GM19397 (cell line): ENCODE data around the gene ADCY10.

Experiments
- ATAC-seq: cut with Tn5 transposase; IDR thresholded peaks from one replicate; pipeline ENCODE4 v1.9.1; 2021; ENCODE audit warnings: mild to moderate bottlenecking, moderate library complexity; ENCODE audit not compliant: unreplicated experiment

The ADCY10 gene

DNA sequence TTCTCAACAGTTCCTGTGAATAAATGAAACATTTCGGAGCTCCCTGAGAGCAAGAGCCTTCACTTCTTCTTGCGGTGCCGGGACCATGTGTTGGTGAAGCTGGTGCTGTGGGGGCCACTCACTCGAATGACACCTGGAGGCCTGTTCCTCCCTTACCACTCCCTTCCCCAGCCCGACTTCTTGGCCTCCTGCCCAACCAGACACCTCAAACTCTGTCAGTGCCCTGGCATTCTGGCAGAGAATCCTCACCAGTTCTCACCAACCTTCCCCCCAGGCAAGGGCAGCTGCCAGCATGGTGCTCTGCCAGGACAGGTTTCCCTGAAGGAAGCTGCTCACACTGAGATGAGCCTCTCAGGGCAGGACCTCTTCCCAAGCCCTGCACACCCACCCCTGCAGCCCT, 123.8 kb downstream of the ADCY10 start:
- no peak for ATAC-seq

GRCh38 chr1:167789501-167789900, 124.4 kb downstream of the ADCY10 start:
- ATAC-seq, result no peak

DNA sequence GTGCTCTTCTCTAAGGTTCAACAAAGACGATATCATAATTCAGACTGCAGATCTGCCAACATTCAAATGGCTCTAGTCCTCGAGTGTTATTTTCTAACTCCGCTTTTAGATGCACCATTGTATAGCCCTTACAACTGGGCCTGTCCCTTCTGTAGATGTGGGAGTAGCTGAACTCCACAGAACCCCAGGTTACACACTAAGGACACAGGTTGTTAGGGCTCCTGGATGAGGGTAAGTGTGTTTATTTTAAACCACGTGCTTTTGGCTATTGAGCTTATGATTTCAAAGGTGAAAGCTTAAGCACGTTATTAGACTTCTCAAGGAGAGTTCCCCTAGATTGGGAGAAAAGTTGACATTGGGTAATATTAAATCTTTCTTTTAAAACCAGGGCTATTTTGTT, 127.4 kb downstream of the ADCY10 start:
- ATAC-seq, result no peak

- ATAC-seq, result no peak
Measured at GRCh38 chr1:167784876-167785550, 128.9 kb downstream of the ADCY10 start.

DNA sequence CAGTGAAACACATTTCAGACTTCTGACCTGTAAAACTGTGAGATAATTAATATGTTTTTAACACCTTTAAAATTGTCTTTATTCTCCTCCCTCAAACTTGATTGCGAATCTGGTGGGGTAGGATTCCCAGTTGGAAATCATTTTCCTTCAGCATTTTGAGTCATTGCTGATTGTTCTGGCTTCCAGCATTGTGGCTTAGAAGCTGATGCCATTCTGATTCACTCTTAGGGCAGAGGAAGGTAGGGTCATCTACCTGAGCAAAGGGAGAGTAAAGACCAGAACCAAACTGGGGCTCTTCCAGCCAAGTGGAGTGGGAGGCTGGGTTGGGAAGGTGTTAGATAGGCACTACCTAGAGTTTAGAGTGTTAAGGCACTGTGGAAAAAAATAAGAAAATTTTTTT, 131.0 kb downstream of the ADCY10 start:
- no peak for ATAC-seq

DNA sequence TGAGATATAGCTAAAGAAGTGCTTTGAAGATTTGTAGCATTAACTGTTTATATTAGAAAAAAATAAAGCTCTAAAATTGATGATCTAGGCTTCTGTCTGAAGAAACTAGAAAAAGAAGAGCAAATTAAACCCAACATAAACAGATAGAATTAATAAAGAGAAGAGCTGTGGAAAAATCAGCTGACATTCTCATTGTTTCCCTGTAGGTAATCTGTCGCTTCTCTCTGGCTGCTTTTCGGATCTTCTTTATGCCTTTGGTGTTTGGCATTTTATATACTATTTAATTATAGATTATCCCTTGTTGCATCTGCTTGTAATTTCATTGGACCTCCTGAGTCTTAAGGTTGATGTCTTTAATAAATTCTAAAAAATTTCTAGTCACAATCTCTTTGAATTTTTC, 132.4 kb downstream of the ADCY10 start:
- no peak for ATAC-seq

GRCh38 chr1:167777269-167777650, 136.7 kb downstream of the ADCY10 start:
- no peak for ATAC-seq

DNA sequence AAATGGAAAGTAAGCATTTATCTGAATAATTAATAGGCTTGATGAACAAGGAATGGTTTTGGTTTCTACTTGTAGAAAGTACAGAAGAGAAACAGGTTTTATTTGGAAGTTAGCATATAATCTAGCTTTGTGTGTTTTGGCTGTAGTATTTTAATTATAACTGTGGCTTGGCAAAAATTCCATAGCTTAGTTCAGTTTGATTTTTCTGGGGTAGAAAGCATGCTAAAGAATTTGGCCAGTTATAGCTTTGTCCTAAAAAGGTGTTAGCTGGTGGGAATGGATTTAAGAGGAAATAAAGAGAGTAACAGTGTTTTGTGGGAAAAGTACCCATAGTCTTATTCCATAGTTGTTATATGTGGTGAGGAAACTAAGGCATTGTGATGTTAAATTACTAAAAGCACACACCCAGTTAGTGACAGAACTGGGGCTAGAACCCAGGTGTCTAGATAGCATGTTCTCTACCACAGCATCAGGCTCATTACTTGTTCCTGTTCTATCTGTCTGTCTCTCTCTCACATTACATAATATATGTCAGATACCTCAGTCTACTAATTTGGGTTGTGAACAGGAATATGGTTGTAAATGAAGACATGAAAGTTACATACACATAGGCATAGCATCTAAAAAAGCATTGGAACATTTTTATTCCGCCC, 137.2 kb downstream of the ADCY10 start:
- ATAC-seq, result no peak

DNA sequence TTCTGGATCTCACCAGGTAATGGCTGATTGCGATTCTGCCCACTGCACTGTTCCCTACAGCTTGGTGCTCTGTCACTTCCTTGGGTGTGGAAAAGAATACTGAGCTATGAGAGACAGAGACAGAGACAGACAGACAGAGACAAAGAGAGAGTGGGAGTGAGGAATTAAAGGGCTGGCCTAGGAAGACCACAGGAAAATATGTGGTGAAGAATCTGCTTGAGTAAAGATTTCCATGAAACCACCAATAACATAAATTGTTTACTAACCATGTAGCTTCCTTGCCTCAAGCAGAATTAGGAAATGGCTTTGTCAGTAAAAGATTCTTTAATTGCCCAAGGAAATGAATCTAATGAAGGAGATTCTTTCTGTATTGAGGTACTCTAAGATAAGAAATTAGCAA, 137.8 kb downstream of the ADCY10 start:
- no peak for ATAC-seq

GRCh38 chr1:167775178-167775577, 138.8 kb downstream of the ADCY10 start:
- no peak for ATAC-seq

- no peak for ATAC-seq
Measured at GRCh38 chr1:167774710-167775109, 139.2 kb downstream of the ADCY10 start.

DNA sequence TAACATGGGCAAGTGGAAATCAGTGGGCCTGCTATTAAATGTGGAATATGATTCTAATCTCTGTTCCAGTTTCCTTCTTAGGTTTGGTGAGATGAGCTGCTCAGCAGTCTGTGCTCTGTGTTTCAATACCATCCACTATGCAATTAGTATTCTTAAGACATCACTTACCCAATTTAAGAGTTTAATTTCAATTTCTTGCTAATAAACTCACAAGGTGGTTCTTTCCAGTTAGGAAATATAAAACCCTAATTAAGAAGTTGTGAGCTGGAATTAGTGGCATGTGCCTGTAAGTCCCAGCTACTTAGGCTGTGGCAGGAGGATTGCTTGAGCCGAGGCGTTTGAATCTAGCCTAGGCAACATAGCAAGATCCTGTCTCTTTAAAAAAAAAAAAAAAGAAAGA, 140.4 kb downstream of the ADCY10 start:
- ATAC-seq, result no peak

GRCh38 chr1:167772436-167772835, 141.5 kb downstream of the ADCY10 start:
- no peak for ATAC-seq

GRCh38 chr1:167770127-167770526, 143.8 kb downstream of the ADCY10 start:
- ATAC-seq, result no peak

DNA sequence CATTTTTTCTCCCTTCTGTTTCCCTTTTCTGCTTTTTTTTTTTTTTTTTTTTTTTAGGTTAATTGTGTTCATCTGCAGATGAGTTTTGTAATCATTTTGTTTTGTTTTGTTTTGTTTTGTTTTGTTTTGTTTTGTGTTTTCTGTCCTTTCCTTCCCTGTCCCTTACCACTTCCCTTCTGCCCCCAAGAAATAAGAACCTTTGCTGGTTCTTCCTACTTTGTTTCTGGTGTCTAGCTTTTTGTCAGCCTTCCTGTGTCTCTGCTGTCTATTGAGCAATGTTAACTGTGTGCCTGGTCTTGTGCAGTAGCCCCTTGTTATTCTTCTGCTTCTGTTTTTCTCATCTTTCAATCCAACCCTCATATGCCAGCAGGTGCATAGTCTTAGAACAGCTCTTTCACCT, 146.2 kb downstream of the ADCY10 start:
- no peak for ATAC-seq

DNA sequence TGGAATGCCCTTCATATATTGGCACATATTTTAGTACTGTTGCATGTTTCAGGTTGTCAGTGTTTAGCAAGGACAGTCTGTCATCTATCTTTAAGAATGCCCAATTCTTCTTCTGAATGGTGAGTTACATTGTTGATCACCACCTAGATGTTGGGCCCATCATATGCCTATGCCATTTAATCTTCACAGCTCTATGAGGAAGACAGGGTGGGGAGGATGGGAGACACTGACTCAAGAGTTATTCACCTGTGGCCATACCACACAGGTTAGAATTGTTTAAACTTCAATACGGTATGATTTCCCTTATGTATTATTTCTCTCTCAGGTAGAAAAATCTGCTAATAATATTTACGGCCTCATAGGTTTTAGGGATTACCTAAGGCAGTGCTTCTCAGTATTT, 147.4 kb downstream of the ADCY10 start:
- no peak for ATAC-seq

DNA sequence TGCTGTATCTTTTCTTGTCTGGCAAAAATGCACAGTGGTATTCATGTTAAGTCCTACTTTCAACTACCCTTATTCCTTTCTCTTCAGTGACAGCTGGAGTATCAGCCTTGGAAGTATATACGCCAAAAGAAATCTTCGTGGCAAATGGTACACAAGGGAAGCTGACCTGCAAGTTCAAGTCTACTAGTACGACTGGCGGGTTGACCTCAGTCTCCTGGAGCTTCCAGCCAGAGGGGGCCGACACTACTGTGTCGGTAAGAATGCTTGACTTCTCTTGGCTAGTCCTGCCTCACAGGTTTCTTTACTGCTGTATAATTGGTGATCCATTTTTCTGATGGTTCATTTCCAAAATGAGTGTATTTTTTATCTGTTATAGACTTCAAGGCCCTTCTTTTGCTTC, 148.4 kb downstream of the ADCY10 start:
- no peak for ATAC-seq

DNA sequence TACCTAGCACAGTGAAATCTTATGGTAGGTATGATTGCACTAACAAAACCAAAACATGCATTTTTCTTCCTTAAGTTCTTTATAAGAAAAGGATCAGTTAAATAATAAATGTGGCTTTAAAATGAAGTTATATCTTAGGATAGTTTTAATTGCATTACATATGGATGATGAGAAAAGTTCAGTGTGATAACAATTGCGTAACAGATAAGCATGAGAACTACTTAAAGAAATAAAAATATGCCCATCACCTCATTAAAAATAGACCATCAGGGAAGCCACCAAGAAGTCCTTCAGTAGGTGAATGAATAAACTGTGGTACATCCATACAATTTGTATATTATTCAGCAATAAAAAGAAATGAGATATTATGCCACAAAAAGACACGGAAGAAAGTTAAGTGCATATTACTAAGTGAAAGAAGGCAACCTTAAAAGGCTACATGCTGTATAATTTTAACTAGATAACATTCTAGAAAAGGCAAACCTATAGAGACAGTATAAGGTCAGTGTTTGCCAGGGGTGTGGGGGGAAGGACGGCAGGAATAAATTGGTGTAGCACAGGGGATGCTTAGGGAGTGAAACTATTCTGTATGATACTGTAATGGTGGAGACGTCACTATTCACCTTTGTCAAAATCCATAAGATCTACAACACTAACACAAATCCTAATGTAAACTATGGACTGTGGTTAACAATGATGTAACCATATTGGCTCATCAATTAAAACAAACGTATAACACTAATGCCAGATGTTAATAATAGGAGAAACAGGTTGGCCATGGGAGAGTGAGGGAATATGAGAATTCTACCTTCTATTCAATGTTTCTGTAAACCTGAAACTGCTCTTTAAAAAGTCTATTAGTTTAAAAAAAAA, 149.2 kb downstream of the ADCY10 start:
- ATAC-seq, result no peak

DNA sequence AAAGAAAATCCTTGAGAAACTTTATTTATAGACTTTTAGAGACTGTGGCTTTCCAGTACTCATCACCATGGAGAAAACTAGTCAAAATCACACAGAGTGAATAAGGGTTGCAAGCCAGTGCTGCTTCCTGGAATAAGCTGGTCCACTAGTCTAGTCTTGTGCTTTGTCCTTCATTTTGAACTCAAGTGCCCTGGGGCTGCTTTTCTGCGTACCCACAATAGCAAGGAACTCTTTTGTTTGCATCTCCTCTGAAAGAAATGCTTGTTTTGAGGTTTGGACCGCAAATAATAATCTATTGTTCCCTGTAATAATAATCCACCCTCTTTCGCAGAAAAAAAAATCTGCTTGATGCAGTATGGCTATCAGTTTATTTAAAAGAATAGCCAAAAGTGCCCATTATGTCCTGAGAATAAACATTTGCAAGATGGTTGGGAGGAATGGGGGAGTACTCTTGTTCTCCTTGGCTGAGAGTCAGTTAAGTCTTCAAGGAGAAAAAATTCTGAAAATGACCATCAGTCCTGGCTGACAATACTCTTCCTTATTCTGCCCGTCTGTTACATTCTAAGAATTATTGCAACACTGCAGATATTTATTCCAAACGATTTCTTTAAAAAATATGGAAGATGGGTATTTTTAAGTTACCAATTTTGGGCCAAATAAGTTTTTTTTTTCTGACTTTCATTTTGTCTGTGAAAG, 150.3 kb downstream of the ADCY10 start:
- ATAC-seq, result no peak

DNA sequence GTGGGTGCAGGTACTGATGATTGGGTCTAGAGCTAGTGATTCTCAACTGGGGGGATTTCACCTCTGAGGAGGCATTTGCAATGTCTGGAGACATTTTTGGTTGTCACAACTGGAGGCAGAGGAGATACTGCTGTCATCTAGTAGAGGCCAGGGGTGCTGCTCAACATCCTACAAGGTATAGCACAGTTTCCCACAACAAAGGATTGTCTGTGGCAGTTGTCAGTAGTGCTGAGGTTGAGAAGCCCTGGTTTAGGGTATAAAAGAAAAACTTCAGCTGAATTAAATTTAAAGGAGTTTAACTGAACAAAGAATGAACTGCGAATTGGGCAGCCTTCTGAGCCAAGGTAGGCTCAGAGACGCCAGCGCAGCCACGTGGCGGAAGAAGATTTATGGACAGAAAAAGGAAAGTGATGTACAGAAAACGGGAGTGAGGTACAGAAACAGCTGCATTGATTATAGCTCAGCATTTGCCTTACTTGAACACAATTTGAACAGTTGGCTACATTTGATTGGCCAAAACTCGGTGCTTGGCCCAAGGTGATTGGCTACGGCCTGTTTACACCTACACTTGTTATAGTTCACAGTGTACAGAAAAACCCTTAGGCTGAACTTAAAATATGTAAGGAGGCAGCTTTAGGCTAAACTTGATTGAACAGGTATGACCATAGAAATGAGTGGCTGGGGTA, 151.7 kb downstream of the ADCY10 start:
- ATAC-seq, result no peak

- ATAC-seq, result no peak
Measured at GRCh38 chr1:167761400-167761799, 152.5 kb downstream of the ADCY10 start.
